GM18505 (cell line): ENCODE results near the gene SRD5A2.

ENCODE experiments used
- ATAC-seq: cut with Tn5 transposase; IDR thresholded peaks from one replicate; pipeline ENCODE4 v1.9.1; 2021; ENCODE audit not compliant: unreplicated experiment
- POLR2A ChIP-seq: IDR thresholded peaks from 4 replicates; pipeline ENCODE4 v1.6.1; 2011; ENCODE audit warnings: borderline replicate concordance; ENCODE audit not compliant: insufficient read depth, insufficient read length; ENCODE audit errors: extremely low read depth

The SRD5A2 gene

GRCh38 chr2:31474296-31474695, 106.4 kb downstream of the SRD5A2 start:
- no peak for TF ChIP-seq POLR2A

More at GRCh38 chr2:31474296-31474695, 106.4 kb downstream of the SRD5A2 start:
- ATAC-seq: no peak
